AG04449 (cell line): ENCODE measurements around the gene C8G.

Source experiments
- CTCF ChIA-PET: fragments of 350-600 bp; formaldehyde crosslinking; extraction: SDS; loops from one replicate; lab custom pipeline; 2021; ENCODE audit warnings: antibody characterized with exemption; lab: Yijun Ruan, JAX
- POLR2A ChIA-PET: fragments of 400-600, 350-600 bp; formaldehyde crosslinking; extraction: SDS; loops from one replicate; lab custom pipeline; 2020; ENCODE audit warnings: antibody characterized with exemption, inconsistent platforms; lab: Yijun Ruan, JAX
- DNase-seq: peaks from one replicate; pipeline ENCODE4 v3.0.0-alpha.2; 2010; ENCODE audit warnings: low read depth, low spot score
- H3K4me3 ChIP-seq: 2 replicates; pipeline ENCODE4 v1.5.1; 2011; ENCODE audit warnings: low read depth, mild to moderate bottlenecking, control low read depth, low read length
- TF ChIP-seq, protein P1 (sequence below): IDR thresholded peaks from one replicate; pipeline ENCODE4 v1.5.1; 2011; ENCODE audit warnings: mild to moderate bottlenecking, moderate library complexity, low read length, control low read depth, inconsistent platforms; ENCODE audit not compliant: insufficient read depth; ENCODE audit errors: missing control alignments

Gene C8G

DNA sequence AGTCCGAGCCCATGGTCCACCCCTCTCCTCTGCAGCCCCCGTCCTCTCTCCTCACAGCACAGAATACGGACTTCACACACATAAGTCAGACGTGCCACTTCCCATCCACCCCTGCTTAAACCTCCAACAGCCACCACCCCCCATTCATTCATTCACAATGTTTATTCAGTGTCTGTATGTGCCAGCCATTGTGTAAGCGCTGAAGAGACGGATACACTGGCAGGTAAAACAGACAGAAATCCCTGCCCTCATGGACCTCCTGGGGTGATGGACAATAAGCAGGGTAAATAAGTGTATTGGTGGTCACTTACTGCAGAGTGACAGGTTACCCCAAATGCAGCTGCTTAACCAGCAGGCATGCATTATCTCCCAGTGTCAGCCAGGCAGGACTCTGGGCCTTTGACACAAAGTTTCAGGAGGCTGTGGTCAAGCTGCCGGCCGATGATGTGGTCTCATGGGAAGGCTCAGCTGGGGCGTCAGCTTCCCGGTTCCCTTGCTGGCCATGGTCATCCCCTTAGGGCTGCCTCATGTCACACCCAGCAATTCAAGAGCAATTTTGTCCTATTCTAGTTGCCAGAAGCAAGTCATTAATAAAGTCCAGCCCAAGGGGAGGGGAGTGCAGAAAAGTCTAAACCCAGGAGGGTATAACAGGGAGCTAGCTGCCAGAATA is 45.3 kb downstream of the C8G start:
- TF ChIP-seq, protein P1, sequence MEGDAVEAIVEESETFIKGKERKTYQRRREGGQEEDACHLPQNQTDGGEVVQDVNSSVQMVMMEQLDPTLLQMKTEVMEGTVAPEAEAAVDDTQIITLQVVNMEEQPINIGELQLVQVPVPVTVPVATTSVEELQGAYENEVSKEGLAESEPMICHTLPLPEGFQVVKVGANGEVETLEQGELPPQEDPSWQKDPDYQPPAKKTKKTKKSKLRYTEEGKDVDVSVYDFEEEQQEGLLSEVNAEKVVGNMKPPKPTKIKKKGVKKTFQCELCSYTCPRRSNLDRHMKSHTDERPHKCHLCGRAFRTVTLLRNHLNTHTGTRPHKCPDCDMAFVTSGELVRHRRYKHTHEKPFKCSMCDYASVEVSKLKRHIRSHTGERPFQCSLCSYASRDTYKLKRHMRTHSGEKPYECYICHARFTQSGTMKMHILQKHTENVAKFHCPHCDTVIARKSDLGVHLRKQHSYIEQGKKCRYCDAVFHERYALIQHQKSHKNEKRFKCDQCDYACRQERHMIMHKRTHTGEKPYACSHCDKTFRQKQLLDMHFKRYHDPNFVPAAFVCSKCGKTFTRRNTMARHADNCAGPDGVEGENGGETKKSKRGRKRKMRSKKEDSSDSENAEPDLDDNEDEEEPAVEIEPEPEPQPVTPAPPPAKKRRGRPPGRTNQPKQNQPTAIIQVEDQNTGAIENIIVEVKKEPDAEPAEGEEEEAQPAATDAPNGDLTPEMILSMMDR: no peak
- POLR2A ChIA-PET: no interaction called here
- CTCF ChIA-PET: interaction anchor here (0.7 to 4.9 kb wide), 2 partner anchors 39 to 42 kb away, joined by 3 to 34 read pairs; no protein-coding TSS in a partner anchor
- no peak overlapping the region for H3K4me3 ChIP-seq
- no peak for DNase-seq

DNA sequence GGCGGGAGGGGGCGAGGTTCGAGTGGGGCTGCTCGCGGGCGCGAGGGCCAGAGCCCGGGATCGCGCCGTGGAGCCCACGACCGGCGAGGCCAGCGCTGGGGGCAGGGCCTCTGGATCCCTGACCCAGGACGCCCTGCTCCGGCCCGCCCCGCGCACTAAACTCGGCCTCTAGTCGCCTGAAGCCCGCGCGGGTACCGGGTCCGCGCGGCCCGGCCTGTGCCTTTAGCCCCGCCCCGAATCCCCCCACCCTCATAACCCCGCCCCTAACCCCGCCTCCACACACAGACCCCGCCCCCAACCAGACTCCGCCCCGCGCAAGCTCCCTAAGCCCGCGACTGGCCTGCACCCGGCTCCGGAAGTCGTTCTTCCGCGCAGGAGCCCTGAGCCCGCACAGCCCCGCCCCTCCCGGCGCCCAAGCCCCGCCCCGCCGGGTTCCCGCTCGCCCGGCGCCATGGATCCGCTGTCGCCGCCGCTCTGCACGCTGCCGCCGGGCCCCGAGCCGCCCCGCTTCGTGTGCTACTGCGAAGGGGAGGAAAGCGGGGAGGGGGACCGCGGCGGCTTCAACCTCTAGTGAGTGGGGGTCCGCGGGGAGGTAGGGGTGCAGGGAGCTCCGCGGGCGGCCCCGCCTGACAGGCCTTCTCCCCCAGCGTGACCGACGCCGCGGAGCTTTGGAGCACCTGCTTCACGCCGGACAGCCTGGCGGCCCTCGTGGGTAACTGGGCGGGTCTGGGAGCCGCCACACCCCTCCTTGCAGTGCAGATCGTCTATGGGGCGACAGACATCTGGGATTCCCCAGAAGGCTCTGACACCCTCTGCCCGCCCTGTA is 47.2 kb downstream of the C8G start, which contains the start of gene PAXX:
PAXX (plus strand) TSS at position 430 of the 826 bp plus-strand sequence; CDS start at position 452, 22 bp downstream.
- DNase-seq: no peak
- ChIA-PET POLR2A (interaction anchor here (0.6 kb wide), 1 partner anchor 21 kb away, joined by 3 read pairs; no protein-coding TSS in a partner anchor), CTCF (interaction anchor here (0.6 to 4.9 kb wide), 8 partner anchors 12 to 75 kb away, joined by 3 to 34 read pairs (median 4); partner anchors contain the start of genes FBXW5 and NPDC1)

DNA sequence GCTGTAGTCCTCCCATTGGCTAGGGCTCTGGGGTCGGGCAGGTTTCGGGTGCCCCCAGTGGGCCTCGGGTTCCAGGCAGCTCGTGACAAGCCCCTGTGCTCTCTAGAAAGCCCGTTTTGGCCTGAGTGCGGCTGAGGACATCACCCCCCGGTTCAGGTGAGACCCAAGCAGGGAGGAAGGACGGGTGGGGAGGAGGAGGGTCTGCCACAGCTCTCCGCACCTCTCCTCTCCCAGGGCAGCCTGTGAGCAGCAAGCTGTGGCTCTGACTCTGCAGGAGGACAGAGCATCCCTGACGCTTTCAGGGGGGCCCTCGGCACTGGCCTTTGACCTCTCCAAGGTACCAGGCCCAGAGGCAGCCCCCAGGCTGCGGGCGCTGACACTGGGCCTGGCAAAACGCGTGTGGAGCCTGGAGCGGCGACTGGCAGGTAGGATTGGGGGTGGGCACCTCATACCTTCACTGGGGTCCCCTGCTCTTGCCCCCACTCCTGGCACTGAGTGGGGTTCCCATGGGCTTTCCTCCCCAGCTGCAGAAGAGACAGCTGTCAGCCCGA is 47.9 kb downstream of the C8G start:
- TF ChIP-seq, protein P1: no peak
- H3K4me3 ChIP-seq: peak overlapping the region; percentile 72
- DNase-seq: no peak
- CTCF ChIA-PET: interaction anchor here (1.0 to 4.9 kb wide), 6 partner anchors 11 to 74 kb away, joined by 3 to 34 read pairs (median 6); partner anchors contain the start of gene FBXW5
- POLR2A ChIA-PET: no interaction called here

More for the DNA sequence above, 47.2 kb downstream of the C8G start, which contains the start of gene PAXX:
- TF ChIP-seq, protein P1: no peak
- peak within 1 kb of the TSS; percentile 72 for H3K4me3 ChIP-seq

DNA sequence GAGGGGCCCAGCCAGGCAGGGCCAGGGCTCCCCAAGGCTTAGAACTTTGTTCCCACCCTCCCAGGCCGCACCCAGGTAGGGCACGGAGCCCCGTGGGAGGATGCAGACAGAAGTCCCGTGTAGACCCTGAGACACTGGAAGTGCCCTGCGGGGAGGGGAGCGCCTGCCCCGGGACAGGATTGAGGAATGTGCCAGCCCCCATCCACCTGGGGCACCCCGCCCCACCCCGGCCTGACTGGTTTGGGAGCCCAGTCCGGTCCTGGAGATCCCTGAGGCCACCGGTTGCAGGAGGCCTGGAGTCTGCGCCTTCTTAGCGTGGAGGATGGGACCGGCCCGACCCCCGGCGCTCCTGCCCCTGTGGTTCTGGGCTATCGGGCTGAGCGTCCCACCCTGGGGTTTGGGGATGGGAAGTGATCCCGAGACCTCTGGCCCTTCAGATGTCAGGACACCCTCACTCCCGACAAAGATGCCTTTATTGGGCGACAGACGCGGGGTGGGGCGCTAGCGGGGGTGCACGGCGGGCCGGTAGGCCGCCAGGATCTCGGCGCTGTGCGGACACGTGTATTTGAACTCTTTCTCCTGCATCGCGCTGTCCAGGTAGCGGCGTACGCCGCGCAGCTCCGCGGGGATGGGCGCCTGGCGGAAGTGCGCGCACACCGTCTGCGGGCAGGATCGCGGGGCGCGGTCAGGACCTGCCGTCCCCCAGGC is 49.3 kb downstream of the C8G start:
- ChIA-PET CTCF (interaction anchor here (1.6 to 4.9 kb wide), 3 partner anchors 20 to 46 kb away, joined by 3 to 34 read pairs (median 6); no protein-coding TSS in a partner anchor), POLR2A (no interaction called here)

DNA sequence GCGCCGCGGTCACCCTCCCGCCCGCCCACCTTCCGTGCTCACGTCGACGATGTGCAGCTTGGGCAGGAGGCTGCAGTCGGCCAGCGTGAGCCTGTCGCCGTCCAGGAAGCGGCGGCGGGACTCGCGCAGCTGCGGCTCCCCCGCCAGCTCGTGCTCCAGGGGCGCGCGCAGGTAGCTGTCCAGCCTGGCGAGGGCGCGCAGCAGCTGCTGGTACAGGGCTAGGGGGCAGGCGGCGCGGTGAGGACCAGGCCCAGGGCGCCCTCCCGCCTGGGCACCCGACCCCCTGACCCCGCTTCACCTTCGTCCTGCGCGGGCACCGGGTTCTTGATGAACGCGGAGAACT is 49.8 kb downstream of the C8G start:
- no peak for DNase-seq
- TF ChIP-seq, protein P1: no peak
- ChIA-PET POLR2A (no interaction called here), CTCF (interaction anchor here (1.6 to 4.9 kb wide), 2 partner anchors 20 to 34 kb away, joined by 3 to 34 read pairs; no protein-coding TSS in a partner anchor)
- no peak overlapping the region for H3K4me3 ChIP-seq

More for the DNA sequence above, 49.3 kb downstream of the C8G start:
- no peak overlapping the region for H3K4me3 ChIP-seq
- no peak for DNase-seq
- TF ChIP-seq, protein P1: no peak
